H1 (cell line): ENCODE measurements around the gene FIGNL2. TPM values are rescaled to one million over a fixed set of nuclear protein-coding genes. Genes with fewer than 3 reads are reported as not detected.
A peak's percentile ranks its signal among the peaks of the same experiment; 100 is the strongest.

ENCODE experiments used
- CTCF ChIA-PET: fragments of 300-600 bp; sonication (Branson Sonifier 250); formaldehyde crosslinking; loops from one replicate; lab custom pipeline; 2021; ENCODE audit not compliant: partially characterized antibody; lab: Charles Lee
- POLR2A ChIA-PET: fragments of 300-600 bp; sonication (Branson Sonifier 250); formaldehyde crosslinking; loops from one replicate; lab custom pipeline; 2021; ENCODE audit warnings: inconsistent platforms; ENCODE audit not compliant: partially characterized antibody; lab: Charles Lee
- DNase-seq, 2 experiments: peaks; one replicate each; pipeline versions ENCODE4 v3.0.0 to v3.0.0-alpha.2; 2010 to 2022; ENCODE audit warnings: low spot score in 2 of 2, low read depth in 1 of 2, mixed read lengths in 1 of 2
- FAIRE-seq: peaks from 2 replicates; lab custom pipeline; 2011; peaks lifted over from hg19 to GRCh38; lab: Jason Lieb, UNC
- H2AFZ ChIP-seq: 2 replicates; pipeline ENCODE4 v1.8.1; 2012; ENCODE audit warnings: low read length, inconsistent platforms
- H2AK5ac ChIP-seq: 2 replicates; pipeline ENCODE4 v1.6.1; 2013; ENCODE audit warnings: low read depth, low read length
- H2BK120ac ChIP-seq: replicated peaks from 2 replicates; pipeline ENCODE3; 2013; ENCODE audit warnings: low read depth, low read length, inconsistent platforms
- H2BK12ac ChIP-seq: 2 replicates; pipeline ENCODE4 v1.6.1; 2013; ENCODE audit warnings: low read depth, low read length
- H2BK15ac ChIP-seq: 2 replicates; pipeline ENCODE4 v1.6.1; 2013; ENCODE audit warnings: low read length
- H2BK20ac ChIP-seq: 2 replicates; pipeline ENCODE4 v1.6.1; 2013; ENCODE audit warnings: low read length
- H2BK5ac ChIP-seq: 2 replicates; pipeline ENCODE4 v1.6.1; 2013; ENCODE audit warnings: low read depth, low read length
- H3K14ac ChIP-seq: 2 replicates; pipeline ENCODE4 v1.6.1; 2013; ENCODE audit warnings: inconsistent platforms; ENCODE audit not compliant: insufficient read length
- H3K18ac ChIP-seq: 2 replicates; pipeline ENCODE4 v1.6.1; 2013; ENCODE audit warnings: low read length; ENCODE audit errors: extremely low read depth
- H3K23ac ChIP-seq: 2 replicates; pipeline ENCODE4 v1.6.1; 2013; ENCODE audit warnings: inconsistent platforms; ENCODE audit not compliant: insufficient read length
- H3K23me2 ChIP-seq: 2 replicates; pipeline ENCODE4 v1.6.1; 2013; ENCODE audit warnings: low read depth, low read length
- H3K27ac ChIP-seq: 2 replicates; pipeline ENCODE4 v1.6.1; 2011; ENCODE audit warnings: low read depth, low read length, inconsistent platforms
- H3K27me3 ChIP-seq, 4 experiments: replicated peaks in 1 of 4; 1 replicate in 1 of 4; 2 replicates in 3 of 4; pipeline versions ENCODE4 v1.6.1 to v1.8.1; 2011 to 2013; ENCODE audit warnings: low read length in 3 of 4, mild to moderate bottlenecking in 3 of 4, inconsistent platforms in 2 of 4, mixed read lengths in 2 of 4, moderate library complexity in 1 of 4; ENCODE audit not compliant: control insufficient read depth in 3 of 4, insufficient read depth in 3 of 4; ENCODE audit errors: extremely low read depth in 1 of 4
- H3K36me3 ChIP-seq, 4 experiments: 2 replicates each; pipeline versions ENCODE4 v1.6.1 to v1.8.1; 2011 to 2013; ENCODE audit warnings: mild to moderate bottlenecking in 4 of 4, low read length in 3 of 4, moderate library complexity in 2 of 4, control low read depth in 1 of 4, inconsistent platforms in 1 of 4; ENCODE audit not compliant: insufficient read depth in 4 of 4, control insufficient read depth in 2 of 4
- H3K4ac ChIP-seq: replicated peaks from 2 replicates; pipeline ENCODE3; 2013; ENCODE audit warnings: low read length, low read depth, mixed read lengths, inconsistent platforms; ENCODE audit not compliant: insufficient read length
- H3K4me1 ChIP-seq, 4 experiments: replicated peaks in 1 of 4; 1 replicate in 1 of 4; 2 replicates in 3 of 4; pipeline versions ENCODE4 v1.6.1 to v1.8.1; 2011 to 2013; ENCODE audit warnings: low read length in 3 of 4, inconsistent platforms in 2 of 4, mixed read lengths in 1 of 4; ENCODE audit not compliant: insufficient read depth in 4 of 4, control insufficient read depth in 3 of 4
- H3K4me2 ChIP-seq, 2 experiments: 2 replicates each; pipeline versions ENCODE4 v1.6.1 to v1.8.1; 2011 to 2013; ENCODE audit warnings: low read depth in 2 of 2, low read length in 2 of 2, control low read depth in 1 of 2, inconsistent platforms in 1 of 2, mild to moderate bottlenecking in 1 of 2; ENCODE audit not compliant: insufficient read depth in 1 of 2
- H3K4me3 ChIP-seq, 4 experiments: fragments of 200-600, 300-600 bp in 1 of 4; sonication (generic), shearing (Covaris generic), sonication (Bioruptor Twin) in 1 of 4; 2 replicates each; pipeline versions ENCODE4 v1.5.1 to v1.8.1; 2011 to 2016; ENCODE audit warnings: low read length in 4 of 4, low read depth in 3 of 4, control low read depth in 2 of 4, inconsistent platforms in 2 of 4, mild to moderate bottlenecking in 2 of 4, mixed read lengths in 1 of 4, moderate library complexity in 1 of 4; ENCODE audit not compliant: insufficient read depth in 2 of 4; ENCODE audit errors: extremely low read depth in 1 of 4
- H3K56ac ChIP-seq: replicated peaks from 2 replicates; pipeline ENCODE3; 2013; ENCODE audit warnings: low read depth, mild to moderate bottlenecking, mixed read lengths, low read length, inconsistent platforms; ENCODE audit not compliant: insufficient read length
- H3K79me1 ChIP-seq: 2 replicates; pipeline ENCODE4 v1.6.1; 2013; ENCODE audit warnings: low read depth, low read length, control low read depth
- H3K79me2 ChIP-seq, 2 experiments: 2 replicates each; pipeline versions ENCODE4 v1.6.1 to v1.8.1; 2012 to 2013; ENCODE audit warnings: low read length in 2 of 2, mild to moderate bottlenecking in 2 of 2, inconsistent platforms in 1 of 2; ENCODE audit not compliant: insufficient read depth in 2 of 2, control insufficient read depth in 1 of 2
- H3K9ac ChIP-seq, 4 experiments: replicated peaks in 1 of 4; 1 replicate in 1 of 4; 2 replicates in 3 of 4; pipeline versions ENCODE4 v1.6.1 to v1.8.1; 2011 to 2013; ENCODE audit warnings: low read depth in 3 of 4, low read length in 3 of 4, control low read depth in 2 of 4, mild to moderate bottlenecking in 2 of 4, moderate library complexity in 2 of 4, inconsistent platforms in 1 of 4; ENCODE audit errors: extremely low read depth in 1 of 4
- H3K9me3 ChIP-seq, 2 experiments: 2 replicates each; pipeline versions ENCODE4 v1.6.1 to v1.8.1; 2012 to 2013; ENCODE audit warnings: mild to moderate bottlenecking in 2 of 2, moderate library complexity in 2 of 2, control low read depth in 1 of 2, inconsistent platforms in 1 of 2, low read depth in 1 of 2, low read length in 1 of 2, mixed read lengths in 1 of 2; ENCODE audit not compliant: insufficient read depth in 2 of 2
- H4K20me1 ChIP-seq, 2 experiments: replicated peaks in 1 of 2; 2 replicates each; pipeline versions ENCODE3 to v1.8.1; 2011 to 2013; ENCODE audit warnings: inconsistent platforms in 2 of 2, low read length in 2 of 2, mild to moderate bottlenecking in 1 of 2; ENCODE audit not compliant: insufficient read depth in 2 of 2, control insufficient read depth in 1 of 2
- H4K5ac ChIP-seq: 2 replicates; pipeline ENCODE4 v1.6.1; 2013; ENCODE audit warnings: low read length, low read depth, mixed read lengths, inconsistent platforms; ENCODE audit not compliant: insufficient read length
- H4K8ac ChIP-seq: 2 replicates; pipeline ENCODE4 v1.8.0; 2013; ENCODE audit warnings: mild to moderate bottlenecking, moderate library complexity, low read length, inconsistent platforms; ENCODE audit not compliant: insufficient read depth; ENCODE audit errors: extremely low read depth
- H4K91ac ChIP-seq: replicated peaks from 2 replicates; pipeline ENCODE3; 2013; ENCODE audit warnings: low read length, mixed read lengths, inconsistent platforms; ENCODE audit not compliant: insufficient read length
- BACH1 ChIP-seq: IDR thresholded peaks from 2 replicates; pipeline ENCODE4 v1.6.1; 2012; ENCODE audit warnings: low read length, improper control_type of control experiment
- GTF2F1 ChIP-seq: IDR thresholded peaks from 2 replicates; pipeline ENCODE4 v1.6.1; 2012; ENCODE audit warnings: low read depth, low read length, improper control_type of control experiment, borderline replicate concordance
- TAF7 ChIP-seq: optimal IDR thresholded peaks from 2 replicates; pipeline ENCODE3; 2011; ENCODE audit warnings: low read depth, mild to moderate bottlenecking, inconsistent platforms, low read length, moderate library complexity, borderline replicate concordance
- TCF12 ChIP-seq: IDR thresholded peaks from 2 replicates; pipeline ENCODE4 v1.6.1; 2011; ENCODE audit warnings: low read depth, mild to moderate bottlenecking, low read length
- WGBS, 2 experiments: shearing (Covaris generic) in 1 of 2; methylation state at CpG; one replicate each; pipeline versions ENCODE4 v1.1.6 to v1.1.7; 2013 to 2015; ENCODE audit warnings: low lambda C conversion rate in 2 of 2, mixed read lengths in 2 of 2, inconsistent platforms in 1 of 2, low coverage in 1 of 2, missing lambda C conversion rate in 1 of 2; ENCODE audit not compliant: insufficient replicate concordance in 2 of 2, insufficient coverage in 1 of 2, insufficient read length in 1 of 2; ENCODE audit errors: extremely low coverage in 1 of 2, missing lambda C conversion rate in 1 of 2; 5-methylcytosine and 5-hydroxymethylcytosine counted together
- polyA plus RNA-seq, 7 experiments: library from polyadenylated mRNA; depleted of rRNA in 3 of 7; stranded (reverse) in 5 of 7; unstranded in 2 of 7; fragments of >200 nt in 5 of 7; fragments of 200-250 nt in 2 of 7; gene quantifications; 1 replicate in 5 of 7; 2 replicates in 1 of 7; 4 replicates in 1 of 7; pipeline versions ENCODE4 v1.2.1 to v1.2.3, GENCODE V29; 2011 to 2013; ENCODE audit warnings: missing spikeins in 2 of 7, mixed read lengths in 2 of 7
- total RNA-seq: library from RNA; stranded (reverse); fragmentation: NEBNext Ultra II Directional; extraction: Animal tissue kit (Norgen Biotek cat#: 25700); gene quantifications from 2 replicates; pipeline ENCODE4 v1.2.1, GENCODE V29; 2021

Gene FIGNL2
- total and polyA plus RNA-seq, 2 of the 8 experiments (the other 6 are each of a cell fraction or from before 2014, with no cell fraction given): 6.5 to 7.1 TPM

DNA sequence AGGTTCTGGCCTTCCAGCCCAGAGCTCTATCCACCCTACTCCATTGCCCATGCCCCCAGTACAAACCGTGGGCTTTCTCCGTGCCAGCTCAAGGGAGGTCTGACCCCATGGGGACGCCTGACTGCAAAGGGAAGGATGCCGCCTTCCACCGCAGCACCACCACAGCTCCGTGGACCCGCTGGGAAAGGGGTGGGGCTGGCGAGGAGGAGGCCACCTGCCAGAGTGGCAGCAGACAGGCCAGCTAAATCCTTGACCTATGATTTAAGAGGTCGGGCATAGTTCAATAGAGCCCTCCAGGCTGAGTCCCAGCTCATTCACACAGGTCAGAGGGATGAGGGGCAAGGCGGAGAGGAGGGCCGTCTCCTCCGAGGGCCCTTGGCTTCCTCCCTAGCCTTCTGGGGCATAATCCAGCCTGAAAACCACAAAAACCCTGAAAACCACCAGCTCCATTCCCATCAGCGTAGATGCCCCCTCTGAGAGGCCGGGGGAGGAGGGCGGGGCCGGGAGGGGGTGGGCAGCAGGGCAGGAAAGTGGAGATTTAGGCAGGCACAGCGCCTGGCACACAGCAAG, 14.9 kb upstream of the FIGNL2 start:
- Histone ChIP-seq H2BK5ac (peak overlapping the region; percentile 80), H2BK15ac (peak overlapping the region; percentile 53; the same call in 1 of the 2 replicates), H2BK20ac (peak overlapping the region; percentile 82), H3K36me3 (no peaks in the 10 kb centered on the region), H3K4me1 (peaks cover 16 to 34% (median 27%) of the 10 kb centered on the region in 4 experiments), H3K56ac (peak overlapping the region; percentile 60), H3K14ac (peak overlapping the region; percentile 11), H2AFZ (no peak overlapping the region; the same call in 1 of the 2 replicates), H3K4me2 (peak overlapping the region; percentile 97 to 100), H3K79me1 (no peaks in the 10 kb centered on the region), H4K91ac (peak overlapping the region; percentile 92), H3K4me3 (peak overlapping the region; percentile 38 to 70 (median 52); a peak in 7 of 8 replicates), H2BK120ac (peak overlapping the region; percentile 50), H3K27ac (peak overlapping the region; percentile 75), H4K8ac (peak overlapping the region; percentile 37), H3K27me3 (peaks cover 0 to 16% (median 15%) of the 10 kb centered on the region in 4 experiments; a peak in 5 of 7 replicates), H2AK5ac (peak overlapping the region; percentile 97), H4K20me1 (no peaks in the 10 kb centered on the region), H3K18ac (peak overlapping the region; percentile 100), H3K9me3 (no peaks in the 10 kb centered on the region), H3K23ac (no peak overlapping the region), H4K5ac (peak overlapping the region; percentile 87), H2BK12ac (peak overlapping the region; percentile 93), H3K23me2 (peaks cover 12% of the 10 kb centered on the region), H3K4ac (peak overlapping the region; percentile 80), H3K79me2 (no peaks in the 10 kb centered on the region), H3K9ac (peak overlapping the region in 3 of 4 experiments; percentile 24 to 55 (median 31); a peak in 6 of 7 replicates)
- CTCF ChIA-PET: interaction anchor here (0.7 to 6.8 kb wide), 15 partner anchors 8 to 1022 kb away, joined by 3 to 90 read pairs (median 5); partner anchors contain the start of genes ANKRD33 and FIGNL2
- POLR2A ChIA-PET: interaction anchor here (0.9 to 11.2 kb wide), 19 partner anchors 9 to 467 kb away, joined by 3 to 107 read pairs (median 5); partner anchors contain the start of genes ANKRD33 and FIGNL2
- no peak for TF ChIP-seq TCF12
- TF ChIP-seq BACH1: 0 out of 2 replicates have a peak, but pooled peaks have one; percentile 7
- no peak for TF ChIP-seq TAF7
- TF ChIP-seq GTF2F1: no peak
- FAIRE-seq (no peak), DNase-seq (peak in 1 of 2 experiments; percentile 64)
- 8% methylated on average over 13 of the region's 17 CpGs; no CpG with 5 or more reads in 1 of the 2 experiments for WGBS, 2 experiments
